HepG2 (cell line): Measurements from ENCODE around the gene PCYT2. TPM values are rescaled to one million over a fixed set of nuclear protein-coding genes. Genes with fewer than 3 reads are reported as not detected.

Experiments
- ATF4 ChIP-seq, 2 experiments: fragments of 450-650 bp in 1 of 2; sonication (generic) in 1 of 2; formaldehyde crosslinking; IDR thresholded peaks; 2 replicates each; pipeline versions ENCODE4 v1.5.0 to v1.8.0; 2020 to 2022; ENCODE audit warnings: mild to moderate bottlenecking in 1 of 2, missing genetic modification reagents in 1 of 2
- CSRNP2 ChIP-seq: sonication (generic); formaldehyde crosslinking; conservative IDR thresholded peaks from 2 replicates; pipeline ENCODE4 v1.8.0; 2022; ENCODE audit warnings: low read depth, missing genetic modification reagents
- GABPB1 ChIP-seq: IDR thresholded peaks from 2 replicates; pipeline ENCODE4 v1.6.1; 2016; ENCODE audit warnings: mild to moderate bottlenecking, missing genetic modification reagents, moderate library complexity, missing compliant biosample characterization
- HES4 ChIP-seq: sonication (generic); formaldehyde crosslinking; IDR thresholded peaks from 2 replicates; pipeline ENCODE4 v1.9.0; 2021; ENCODE audit warnings: mild to moderate bottlenecking, missing genetic modification reagents, borderline replicate concordance
- MAFF ChIP-seq: IDR thresholded peaks from 2 replicates; pipeline ENCODE4 v1.6.1; 2011; ENCODE audit warnings: low read depth, low read length, improper control_type of control experiment
- MBD4 ChIP-seq: IDR thresholded peaks from 2 replicates; pipeline ENCODE4 v1.6.1; 2012; ENCODE audit warnings: low read length, inconsistent platforms, borderline replicate concordance
- NFE2L2 ChIP-seq: fragments of 150-350 bp; IDR thresholded peaks from 2 replicates; pipeline ENCODE4 v1.6.1; 2014; ENCODE audit warnings: low read length
- PAF1 ChIP-seq: IDR thresholded peaks from 2 replicates; pipeline ENCODE4 v1.6.1; 2016; ENCODE audit warnings: missing genetic modification reagents, missing compliant biosample characterization
- SALL2 ChIP-seq: sonication (generic); formaldehyde crosslinking; IDR thresholded peaks from 2 replicates; pipeline ENCODE4 v1.8.1; 2023; ENCODE audit warnings: mild to moderate bottlenecking, missing genetic modification reagents, inconsistent platforms
- ZBTB40 ChIP-seq, 2 experiments: fragments of 450-650 bp in 1 of 2; sonication (generic) in 1 of 2; formaldehyde crosslinking in 1 of 2; IDR thresholded peaks; 2 replicates each; pipeline versions ENCODE4 v1.6.1 to v1.8.0; 2016 to 2022; ENCODE audit warnings: antibody characterized with exemption in 1 of 2, mild to moderate bottlenecking in 1 of 2, missing genetic modification reagents in 1 of 2
- polyA plus RNA-seq, 8 experiments: library from polyadenylated mRNA; depleted of rRNA in 3 of 8; stranded (reverse) in 7 of 8; unstranded in 1 of 8; fragments of >200 nt; fragmentation: Illumina TruSeq in 4 of 8; extraction: Trizol in 4 of 8; gene quantifications; 2 replicates each; pipeline versions ENCODE4 v1.2.1 to v1.2.3, GENCODE V29; 2011 to 2016; ENCODE audit warnings: low read depth in 4 of 8, missing spikeins in 1 of 8, mixed read lengths in 1 of 8; ENCODE audit not compliant: insufficient read depth in 1 of 8
- total RNA-seq, 5 experiments: library from RNA; depleted of rRNA; stranded (reverse); fragments of >200 nt; fragmentation: Illumina TruSeq; extraction: Trizol; gene quantifications; 2 replicates each; pipeline ENCODE4 v1.2.3, GENCODE V29; 2016; ENCODE audit warnings: low read depth in 1 of 5
- TF ChIP-seq, protein P1 (sequence below): sonication (generic); formaldehyde crosslinking; IDR thresholded peaks from 2 replicates; pipeline ENCODE4 v1.4.0; 2020; ENCODE audit warnings: missing genetic modification reagents

PCYT2 gene
- total and polyA plus RNA-seq, 2 of the 13 experiments (the other 11 are each of a cell fraction or from before 2014, with no cell fraction given): 147 to 297 TPM

- no peak for TF ChIP-seq ZBTB40 (IDR thresholded peaks at IDR 0.05)
- no peak for TF ChIP-seq ZBTB40 (CRISPR knock-in tag; IDR thresholded peaks at IDR 0.05)
- 0 out of 2 replicates have a peak, but pooled peaks have one; percentile 17 for TF ChIP-seq GABPB1 (CRISPR knock-in tag)
- no peak for TF ChIP-seq MBD4
- no peak for TF ChIP-seq HES4 (CRISPR knock-in tag)
- TF ChIP-seq NFE2L2: no peak
- TF ChIP-seq, protein P1, sequence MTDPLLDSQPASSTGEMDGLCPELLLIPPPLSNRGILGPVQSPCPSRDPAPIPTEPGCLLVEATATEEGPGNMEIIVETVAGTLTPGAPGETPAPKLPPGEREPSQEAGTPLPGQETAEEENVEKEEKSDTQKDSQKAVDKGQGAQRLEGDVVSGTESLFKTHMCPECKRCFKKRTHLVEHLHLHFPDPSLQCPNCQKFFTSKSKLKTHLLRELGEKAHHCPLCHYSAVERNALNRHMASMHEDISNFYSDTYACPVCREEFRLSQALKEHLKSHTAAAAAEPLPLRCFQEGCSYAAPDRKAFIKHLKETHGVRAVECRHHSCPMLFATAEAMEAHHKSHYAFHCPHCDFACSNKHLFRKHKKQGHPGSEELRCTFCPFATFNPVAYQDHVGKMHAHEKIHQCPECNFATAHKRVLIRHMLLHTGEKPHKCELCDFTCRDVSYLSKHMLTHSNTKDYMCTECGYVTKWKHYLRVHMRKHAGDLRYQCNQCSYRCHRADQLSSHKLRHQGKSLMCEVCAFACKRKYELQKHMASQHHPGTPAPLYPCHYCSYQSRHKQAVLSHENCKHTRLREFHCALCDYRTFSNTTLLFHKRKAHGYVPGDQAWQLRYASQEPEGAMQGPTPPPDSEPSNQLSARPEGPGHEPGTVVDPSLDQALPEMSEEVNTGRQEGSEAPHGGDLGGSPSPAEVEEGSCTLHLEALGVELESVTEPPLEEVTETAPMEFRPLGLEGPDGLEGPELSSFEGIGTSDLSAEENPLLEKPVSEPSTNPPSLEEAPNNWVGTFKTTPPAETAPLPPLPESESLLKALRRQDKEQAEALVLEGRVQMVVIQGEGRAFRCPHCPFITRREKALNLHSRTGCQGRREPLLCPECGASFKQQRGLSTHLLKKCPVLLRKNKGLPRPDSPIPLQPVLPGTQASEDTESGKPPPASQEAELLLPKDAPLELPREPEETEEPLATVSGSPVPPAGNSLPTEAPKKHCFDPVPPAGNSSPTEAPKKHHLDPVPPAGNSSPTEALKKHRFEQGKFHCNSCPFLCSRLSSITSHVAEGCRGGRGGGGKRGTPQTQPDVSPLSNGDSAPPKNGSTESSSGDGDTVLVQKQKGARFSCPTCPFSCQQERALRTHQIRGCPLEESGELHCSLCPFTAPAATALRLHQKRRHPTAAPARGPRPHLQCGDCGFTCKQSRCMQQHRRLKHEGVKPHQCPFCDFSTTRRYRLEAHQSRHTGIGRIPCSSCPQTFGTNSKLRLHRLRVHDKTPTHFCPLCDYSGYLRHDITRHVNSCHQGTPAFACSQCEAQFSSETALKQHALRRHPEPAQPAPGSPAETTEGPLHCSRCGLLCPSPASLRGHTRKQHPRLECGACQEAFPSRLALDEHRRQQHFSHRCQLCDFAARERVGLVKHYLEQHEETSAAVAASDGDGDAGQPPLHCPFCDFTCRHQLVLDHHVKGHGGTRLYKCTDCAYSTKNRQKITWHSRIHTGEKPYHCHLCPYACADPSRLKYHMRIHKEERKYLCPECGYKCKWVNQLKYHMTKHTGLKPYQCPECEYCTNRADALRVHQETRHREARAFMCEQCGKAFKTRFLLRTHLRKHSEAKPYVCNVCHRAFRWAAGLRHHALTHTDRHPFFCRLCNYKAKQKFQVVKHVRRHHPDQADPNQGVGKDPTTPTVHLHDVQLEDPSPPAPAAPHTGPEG (CRISPR knock-in tag): no peak
- no peak for TF ChIP-seq MAFF
- no peak for TF ChIP-seq CSRNP2
- no peak; the same call in 1 of the 2 replicates for TF ChIP-seq SALL2 (CRISPR knock-in tag)
- no peak for TF ChIP-seq ATF4 (CRISPR knock-in tag; IDR thresholded peaks at IDR 0.05)
- TF ChIP-seq PAF1: peak; percentile 33
Observed at GRCh38 chr17:81932333-81932983, 21.3 kb upstream of the PCYT2 start (continued).
